Measurements from ENCODE around the gene FOSL2.

- TF ChIP-seq, protein P1, sequence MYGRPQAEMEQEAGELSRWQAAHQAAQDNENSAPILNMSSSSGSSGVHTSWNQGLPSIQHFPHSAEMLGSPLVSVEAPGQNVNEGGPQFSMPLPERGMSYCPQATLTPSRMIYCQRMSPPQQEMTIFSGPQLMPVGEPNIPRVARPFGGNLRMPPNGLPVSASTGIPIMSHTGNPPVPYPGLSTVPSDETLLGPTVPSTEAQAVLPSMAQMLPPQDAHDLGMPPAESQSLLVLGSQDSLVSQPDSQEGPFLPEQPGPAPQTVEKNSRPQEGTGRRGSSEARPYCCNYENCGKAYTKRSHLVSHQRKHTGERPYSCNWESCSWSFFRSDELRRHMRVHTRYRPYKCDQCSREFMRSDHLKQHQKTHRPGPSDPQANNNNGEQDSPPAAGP (tag by site-specific recombination; IDR thresholded peaks at IDR 0.05): no peak
- TF ChIP-seq, protein P2, sequence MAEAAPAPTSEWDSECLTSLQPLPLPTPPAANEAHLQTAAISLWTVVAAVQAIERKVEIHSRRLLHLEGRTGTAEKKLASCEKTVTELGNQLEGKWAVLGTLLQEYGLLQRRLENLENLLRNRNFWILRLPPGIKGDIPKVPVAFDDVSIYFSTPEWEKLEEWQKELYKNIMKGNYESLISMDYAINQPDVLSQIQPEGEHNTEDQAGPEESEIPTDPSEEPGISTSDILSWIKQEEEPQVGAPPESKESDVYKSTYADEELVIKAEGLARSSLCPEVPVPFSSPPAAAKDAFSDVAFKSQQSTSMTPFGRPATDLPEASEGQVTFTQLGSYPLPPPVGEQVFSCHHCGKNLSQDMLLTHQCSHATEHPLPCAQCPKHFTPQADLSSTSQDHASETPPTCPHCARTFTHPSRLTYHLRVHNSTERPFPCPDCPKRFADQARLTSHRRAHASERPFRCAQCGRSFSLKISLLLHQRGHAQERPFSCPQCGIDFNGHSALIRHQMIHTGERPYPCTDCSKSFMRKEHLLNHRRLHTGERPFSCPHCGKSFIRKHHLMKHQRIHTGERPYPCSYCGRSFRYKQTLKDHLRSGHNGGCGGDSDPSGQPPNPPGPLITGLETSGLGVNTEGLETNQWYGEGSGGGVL (tag by site-specific recombination; IDR thresholded peaks at IDR 0.05): no peak
- TF ChIP-seq, protein P3, sequence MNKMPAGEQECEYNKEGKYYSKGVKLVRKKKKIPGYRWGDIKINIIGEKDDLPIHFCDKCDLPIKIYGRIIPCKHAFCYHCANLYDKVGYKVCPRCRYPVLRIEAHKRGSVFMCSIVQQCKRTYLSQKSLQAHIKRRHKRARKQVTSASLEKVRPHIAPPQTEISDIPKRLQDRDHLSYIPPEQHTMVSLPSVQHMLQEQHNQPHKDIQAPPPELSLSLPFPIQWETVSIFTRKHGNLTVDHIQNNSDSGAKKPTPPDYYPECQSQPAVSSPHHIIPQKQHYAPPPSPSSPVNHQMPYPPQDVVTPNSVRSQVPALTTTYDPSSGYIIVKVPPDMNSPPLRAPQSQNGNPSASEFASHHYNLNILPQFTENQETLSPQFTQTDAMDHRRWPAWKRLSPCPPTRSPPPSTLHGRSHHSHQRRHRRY (tag by site-specific recombination; IDR thresholded peaks at IDR 0.05): no peak
- TF ChIP-seq, protein P4, sequence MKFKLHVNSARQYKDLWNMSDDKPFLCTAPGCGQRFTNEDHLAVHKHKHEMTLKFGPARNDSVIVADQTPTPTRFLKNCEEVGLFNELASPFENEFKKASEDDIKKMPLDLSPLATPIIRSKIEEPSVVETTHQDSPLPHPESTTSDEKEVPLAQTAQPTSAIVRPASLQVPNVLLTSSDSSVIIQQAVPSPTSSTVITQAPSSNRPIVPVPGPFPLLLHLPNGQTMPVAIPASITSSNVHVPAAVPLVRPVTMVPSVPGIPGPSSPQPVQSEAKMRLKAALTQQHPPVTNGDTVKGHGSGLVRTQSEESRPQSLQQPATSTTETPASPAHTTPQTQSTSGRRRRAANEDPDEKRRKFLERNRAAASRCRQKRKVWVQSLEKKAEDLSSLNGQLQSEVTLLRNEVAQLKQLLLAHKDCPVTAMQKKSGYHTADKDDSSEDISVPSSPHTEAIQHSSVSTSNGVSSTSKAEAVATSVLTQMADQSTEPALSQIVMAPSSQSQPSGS (tag by site-specific recombination; IDR thresholded peaks at IDR 0.05; ENCODE audit: low read depth): no peak
- TF ChIP-seq HIC1 (tag by site-specific recombination; IDR thresholded peaks at IDR 0.05) (no peak), ZNF48 (tag by site-specific recombination; IDR thresholded peaks at IDR 0.05) (no peak), CTCF (tag by site-specific recombination; IDR thresholded peaks at IDR 0.05) (no peak), ZNF837 (tag by site-specific recombination; IDR thresholded peaks at IDR 0.05) (no peak), ZNF768 (tag by site-specific recombination; IDR thresholded peaks at IDR 0.05) (no peak), ZNF501 (tag by site-specific recombination; IDR thresholded peaks at IDR 0.05) (no peak), ZNF2 (tag by site-specific recombination; IDR thresholded peaks at IDR 0.05) (no peak)
- TF ChIP-seq, protein P5, sequence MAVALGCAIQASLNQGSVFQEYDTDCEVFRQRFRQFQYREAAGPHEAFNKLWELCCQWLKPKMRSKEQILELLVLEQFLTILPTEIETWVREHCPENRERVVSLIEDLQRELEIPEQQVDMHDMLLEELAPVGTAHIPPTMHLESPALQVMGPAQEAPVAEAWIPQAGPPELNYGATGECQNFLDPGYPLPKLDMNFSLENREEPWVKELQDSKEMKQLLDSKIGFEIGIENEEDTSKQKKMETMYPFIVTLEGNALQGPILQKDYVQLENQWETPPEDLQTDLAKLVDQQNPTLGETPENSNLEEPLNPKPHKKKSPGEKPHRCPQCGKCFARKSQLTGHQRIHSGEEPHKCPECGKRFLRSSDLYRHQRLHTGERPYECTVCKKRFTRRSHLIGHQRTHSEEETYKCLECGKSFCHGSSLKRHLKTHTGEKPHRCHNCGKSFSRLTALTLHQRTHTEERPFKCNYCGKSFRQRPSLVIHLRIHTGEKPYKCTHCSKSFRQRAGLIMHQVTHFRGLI (tag by site-specific recombination; IDR thresholded peaks at IDR 0.05): no peak
- TF ChIP-seq, protein P6, sequence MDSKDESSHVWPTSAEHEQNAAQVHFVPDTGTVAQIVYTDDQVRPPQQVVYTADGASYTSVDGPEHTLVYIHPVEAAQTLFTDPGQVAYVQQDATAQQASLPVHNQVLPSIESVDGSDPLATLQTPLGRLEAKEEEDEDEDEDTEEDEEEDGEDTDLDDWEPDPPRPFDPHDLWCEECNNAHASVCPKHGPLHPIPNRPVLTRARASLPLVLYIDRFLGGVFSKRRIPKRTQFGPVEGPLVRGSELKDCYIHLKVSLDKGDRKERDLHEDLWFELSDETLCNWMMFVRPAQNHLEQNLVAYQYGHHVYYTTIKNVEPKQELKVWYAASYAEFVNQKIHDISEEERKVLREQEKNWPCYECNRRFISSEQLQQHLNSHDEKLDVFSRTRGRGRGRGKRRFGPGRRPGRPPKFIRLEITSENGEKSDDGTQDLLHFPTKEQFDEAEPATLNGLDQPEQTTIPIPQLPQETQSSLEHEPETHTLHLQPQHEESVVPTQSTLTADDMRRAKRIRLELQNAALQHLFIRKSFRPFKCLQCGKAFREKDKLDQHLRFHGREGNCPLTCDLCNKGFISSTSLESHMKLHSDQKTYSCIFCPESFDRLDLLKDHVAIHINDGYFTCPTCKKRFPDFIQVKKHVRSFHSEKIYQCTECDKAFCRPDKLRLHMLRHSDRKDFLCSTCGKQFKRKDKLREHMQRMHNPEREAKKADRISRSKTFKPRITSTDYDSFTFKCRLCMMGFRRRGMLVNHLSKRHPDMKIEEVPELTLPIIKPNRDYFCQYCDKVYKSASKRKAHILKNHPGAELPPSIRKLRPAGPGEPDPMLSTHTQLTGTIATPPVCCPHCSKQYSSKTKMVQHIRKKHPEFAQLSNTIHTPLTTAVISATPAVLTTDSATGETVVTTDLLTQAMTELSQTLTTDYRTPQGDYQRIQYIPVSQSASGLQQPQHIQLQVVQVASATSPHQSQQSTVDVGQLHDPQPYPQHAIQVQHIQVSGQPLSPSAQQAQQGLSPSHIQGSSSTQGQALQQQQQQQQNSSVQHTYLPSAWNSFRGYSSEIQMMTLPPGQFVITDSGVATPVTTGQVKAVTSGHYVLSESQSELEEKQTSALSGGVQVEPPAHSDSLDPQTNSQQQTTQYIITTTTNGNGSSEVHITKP (tag by site-specific recombination; IDR thresholded peaks at IDR 0.05): no peak
These were observed 4.4 kb downstream of the FOSL2 start for GRCh38 chr2:28397043-28397381.

All from HEK293 (cell line).